Activated CD8-positive, alpha-beta T cell treated with anti-CD3 and anti-CD28 coated beads for 36 hours (primary cell): Measurements from ENCODE around the gene TRABD2A. TPM values are rescaled to one million over a fixed set of nuclear protein-coding genes. Genes with fewer than 3 reads are reported as not detected.
"Not testable (repeated sequence)": the region's sequence is repeated elsewhere in the genome, so short reads cannot be mapped to it uniquely, and the experiment has no call there.

ENCODE experiments used
- ATAC-seq: fragments of 200-7000 bp; cut with Tn5 transposase; one replicate; pipeline ENCODE4 v1.10.0; 2021; ENCODE audit warnings: mild to moderate bottlenecking, moderate library complexity
- CTCF ChIA-PET: fragments of 350-600 bp; sonication (Branson Sonifier 250); formaldehyde crosslinking; loops from one replicate; lab custom pipeline; 2021; ENCODE audit warnings: antibody characterized with exemption; lab: Charles Lee
- POLR2A ChIA-PET: fragments of 350-600 bp; sonication (Branson Sonifier 250); formaldehyde crosslinking; loops from one replicate; lab custom pipeline; 2021; ENCODE audit warnings: antibody characterized with exemption; lab: Charles Lee
- DNase-seq: peaks from one replicate; pipeline ENCODE4 v3.0.0-alpha.2; 2020
- H3K27ac Mint-ChIP-seq: one replicate; pipeline ENCODE4 v1.8.0; 2021; ENCODE audit warnings: mild to moderate bottlenecking, mixed read lengths
- H3K27me3 Mint-ChIP-seq: one replicate; pipeline ENCODE4 v1.8.0; 2021; ENCODE audit warnings: mixed read lengths
- H3K36me3 Mint-ChIP-seq: one replicate; pipeline ENCODE4 v1.8.0; 2021; ENCODE audit warnings: low read depth, mixed read lengths
- H3K4me1 Mint-ChIP-seq: one replicate; pipeline ENCODE4 v1.8.0; 2021; ENCODE audit warnings: low read depth, mixed read lengths
- H3K4me3 Mint-ChIP-seq: one replicate; pipeline ENCODE4 v1.8.0; 2021; ENCODE audit warnings: mild to moderate bottlenecking, moderate library complexity, mixed read lengths
- H3K9me3 Mint-ChIP-seq: one replicate; pipeline ENCODE4 v1.8.0; 2021; ENCODE audit warnings: mixed read lengths
- CTCF ChIP-seq: fragments of 200-600 bp; IDR thresholded peaks from one replicate; pipeline ENCODE4 v1.8.0; 2022; ENCODE audit warnings: antibody characterized with exemption, mild to moderate bottlenecking
- intact Hi-C: fragments of 100-400 bp; cut with micrococcal nuclease; formaldehyde crosslinking; loops from one replicate; pipeline ENCODE4 v1.10.0; 2022
- total RNA-seq, 2 experiments: library from RNA; stranded (reverse); gene quantifications; one replicate each; pipeline ENCODE4 v1.2.3, GENCODE V29; 2021

TRABD2A gene
- total RNA-seq, 2 experiments from 2014 or later: 56.3 to 56.4 TPM

GRCh38 chr2:84878896-84879583 lies 1.8 kb downstream of the TRABD2A start:
- ChIA-PET CTCF (interaction anchor here (1.0 to 5.5 kb wide), 6 partner anchors 8 to 138 kb away, joined by 3 to 84 read pairs (median 6); no protein-coding TSS in a partner anchor), POLR2A (interaction anchor here (0.6 to 4.2 kb wide), 13 partner anchors 8 to 420 kb away, joined by 3 to 56 read pairs (median 3); partner anchors contain the start of gene TMSB10)
- intact Hi-C loops: no loop called here
- Mint-ChIP-seq H3K27ac (peak overlapping the region; percentile 94), H3K4me3 (peak overlapping the region; percentile 96), H3K9me3 (peaks cover 3% of the 10 kb centered on the region), H3K4me1 (peaks cover 62% of the 10 kb centered on the region), H3K36me3 (peaks cover 47% of the 10 kb centered on the region), H3K27me3 (no peaks in the 10 kb centered on the region)
- ATAC-seq (no peak), DNase-seq (no peak)
- TF ChIP-seq CTCF: no peak

- peak overlapping the region; percentile 96 for H3K4me3 Mint-ChIP-seq
- POLR2A ChIA-PET: interaction anchor here (0.6 to 3.0 kb wide), 6 partner anchors 9 to 249 kb away, joined by 3 to 14 read pairs (median 4); no protein-coding TSS in a partner anchor
- intact Hi-C loops: no loop called here
- no peaks in the 10 kb centered on the region for H3K27me3 Mint-ChIP-seq
- TF ChIP-seq CTCF: no peak
- DNase-seq (no peak), ATAC-seq (no peak)
- H3K36me3 Mint-ChIP-seq: peaks cover 50% of the 10 kb centered on the region
- CTCF ChIA-PET: interaction anchor here (1.0 to 5.5 kb wide), 6 partner anchors 8 to 137 kb away, joined by 3 to 84 read pairs (median 4); no protein-coding TSS in a partner anchor
- H3K4me1 Mint-ChIP-seq: peaks cover 63% of the 10 kb centered on the region
- H3K9me3 Mint-ChIP-seq: peaks cover 3% of the 10 kb centered on the region
- peak overlapping the region; percentile 94 for H3K27ac Mint-ChIP-seq
Observed at GRCh38 chr2:84878459-84878858, 2.4 kb downstream of the TRABD2A start.

GRCh38 chr2:84876369-84876768 lies 4.5 kb downstream of the TRABD2A start:
- Mint-ChIP-seq H3K4me3 (peak overlapping the region; percentile 96), H3K36me3 (peaks cover 59% of the 10 kb centered on the region), H3K4me1 (peaks cover 62% of the 10 kb centered on the region), H3K27ac (peak overlapping the region; percentile 94), H3K27me3 (no peaks in the 10 kb centered on the region), H3K9me3 (peaks cover 3% of the 10 kb centered on the region)
- no peak for DNase-seq
- TF ChIP-seq CTCF: no peak
- POLR2A ChIA-PET: interaction anchor here (0.6 to 3.0 kb wide), 6 partner anchors 12 to 152 kb away, joined by 3 to 14 read pairs (median 4); partner anchors contain the start of gene TMSB10
- intact Hi-C loops: no loop called here
- no peak for ATAC-seq
- CTCF ChIA-PET: interaction anchor here (0.7 to 4.2 kb wide), 9 partner anchors 8 to 350 kb away, joined by 3 to 33 read pairs (median 4); no protein-coding TSS in a partner anchor

- ChIA-PET CTCF (interaction anchor here (1.0 to 4.2 kb wide), 4 partner anchors 13 to 134 kb away, joined by 4 to 33 read pairs (median 8); no protein-coding TSS in a partner anchor), POLR2A (interaction anchor here (1.7 to 3.0 kb wide), 4 partner anchors 13 to 95 kb away, joined by 5 to 14 read pairs (median 11); partner anchors contain the start of gene TMSB10)
- peak overlapping the region; percentile 37 for H3K4me3 Mint-ChIP-seq
- H3K36me3 Mint-ChIP-seq: peaks cover 65% of the 10 kb centered on the region
- peak overlapping the region; percentile 94 for H3K27ac Mint-ChIP-seq
- intact Hi-C loops, ATAC-seq, DNase-seq, H3K27me3 Mint-ChIP-seq, H3K9me3 Mint-ChIP-seq: not testable (repeated sequence)
- peaks cover 68% of the 10 kb centered on the region for H3K4me1 Mint-ChIP-seq
Observed at GRCh38 chr2:84875619-84876018, 5.3 kb downstream of the TRABD2A start.

GRCh38 chr2:84875213-84875560 lies 5.7 kb downstream of the TRABD2A start:
- Mint-ChIP-seq H3K4me1 (peaks cover 72% of the 10 kb centered on the region), H3K36me3 (peaks cover 67% of the 10 kb centered on the region), H3K9me3 (peaks cover 3% of the 10 kb centered on the region), H3K27me3 (no peaks in the 10 kb centered on the region), H3K4me3 (peak overlapping the region; percentile 37), H3K27ac (peak overlapping the region; percentile 94)
- intact Hi-C loops: no loop called here
- no peak for TF ChIP-seq CTCF
- peak; percentile 8 for ATAC-seq
- POLR2A ChIA-PET: interaction anchor here (1.7 to 3.0 kb wide), 4 partner anchors 13 to 94 kb away, joined by 5 to 14 read pairs (median 11); partner anchors contain the start of gene TMSB10
- DNase-seq: no peak
- CTCF ChIA-PET: interaction anchor here (1.0 to 4.2 kb wide), 4 partner anchors 14 to 134 kb away, joined by 4 to 33 read pairs (median 8); no protein-coding TSS in a partner anchor
